T-cell (primary cell): ENCODE measurements around the gene AGMO. TPM values are rescaled to one million over a fixed set of nuclear protein-coding genes. Genes with fewer than 3 reads are reported as not detected.

ENCODE experiments used
- ATAC-seq, 4 experiments: fragments of 200-7000 bp in 3 of 4; fragments of 150-1000 bp in 1 of 4; cut with Tn5 transposase; replicated peaks in 1 of 4; 1 replicate in 3 of 4; 2 replicates in 1 of 4; pipeline ENCODE4 v1.10.0; 2021; ENCODE audit warnings: moderate library complexity in 3 of 4, mild to moderate bottlenecking in 2 of 4, moderate number of reproducible peaks in 1 of 4
- CTCF ChIA-PET, 2 donors: fragments of 300-600 bp; sonication (Branson Sonifier 250); formaldehyde crosslinking; loops; one replicate each; lab custom pipeline; 2022; ENCODE audit warnings: antibody characterized with exemption in 2 of 2; lab: Charles Lee
- POLR2A ChIA-PET, 2 donors: fragments of 300-600 bp; sonication (Branson Sonifier 250); formaldehyde crosslinking; loops; one replicate each; lab custom pipeline; 2022; ENCODE audit warnings: antibody characterized with exemption in 2 of 2; lab: Charles Lee
- DNase-seq, 35 experiments: peaks; one replicate each; pipeline versions ENCODE4 v3.0.0 to v3.0.0-alpha.2; 2013 to 2023
- H3K27ac ChIP-seq: one replicate; pipeline ENCODE4 v1.5.1; 2013; ENCODE audit warnings: low read length
- H3K27me3 ChIP-seq, 2 experiments: replicated peaks in 1 of 2; 1 replicate in 1 of 2; 2 replicates in 1 of 2; pipeline versions ENCODE4 v1.6.1 to v1.7.0; 2013; ENCODE audit warnings: low read length in 1 of 2, mixed read lengths in 1 of 2; ENCODE audit not compliant: control insufficient read depth in 2 of 2, insufficient read depth in 2 of 2; ENCODE audit errors: extremely low read depth in 1 of 2
- H3K36me3 ChIP-seq, 2 donors: 1 replicate in 1 of 2; 2 replicates in 1 of 2; pipeline versions ENCODE4 v1.6.1 to v1.7.0; 2013; ENCODE audit warnings: low read length in 1 of 2; ENCODE audit not compliant: control insufficient read depth in 2 of 2, insufficient read depth in 1 of 2; ENCODE audit errors: extremely low read depth in 1 of 2
- H3K4me1 ChIP-seq, 2 experiments: 1 replicate in 1 of 2; 2 replicates in 1 of 2; pipeline versions ENCODE4 v1.6.1 to v1.7.0; 2013; ENCODE audit warnings: low read length in 2 of 2, mixed read lengths in 1 of 2; ENCODE audit not compliant: insufficient read depth in 2 of 2, control insufficient read depth in 1 of 2; ENCODE audit errors: extremely low read depth in 1 of 2
- H3K4me3 ChIP-seq, 2 donors: 1 replicate in 1 of 2; 2 replicates in 1 of 2; pipeline versions ENCODE4 v1.5.1 to v1.7.0; 2013; ENCODE audit warnings: mild to moderate bottlenecking in 2 of 2, low read length in 1 of 2, moderate library complexity in 1 of 2; ENCODE audit not compliant: control insufficient read depth in 1 of 2; ENCODE audit errors: extremely low read depth in 1 of 2
- H3K9me3 ChIP-seq: 2 replicates; pipeline ENCODE4 v1.7.0; 2013
- H3K27ac Mint-ChIP-seq, 2 donors: one replicate each; pipeline ENCODE4 v1.8.0; 2020 to 2021; ENCODE audit warnings: mild to moderate bottlenecking in 2 of 2, mixed read lengths in 2 of 2
- H3K27me3 Mint-ChIP-seq, 2 donors: one replicate each; pipeline ENCODE4 v1.8.0; 2021 to 2022; ENCODE audit warnings: mixed read lengths in 2 of 2
- H3K36me3 Mint-ChIP-seq: one replicate; pipeline ENCODE4 v1.8.0; 2021; ENCODE audit warnings: mixed read lengths
- H3K4me1 Mint-ChIP-seq, 3 donors: one replicate each; pipeline ENCODE4 v1.8.0; 2020 to 2022; ENCODE audit warnings: mixed read lengths in 3 of 3, mild to moderate bottlenecking in 1 of 3
- H3K4me3 Mint-ChIP-seq, 3 donors: one replicate each; pipeline ENCODE4 v1.8.0; 2020 to 2022; ENCODE audit warnings: mild to moderate bottlenecking in 3 of 3, mixed read lengths in 3 of 3, moderate library complexity in 3 of 3
- H3K9me3 Mint-ChIP-seq, 3 donors: one replicate each; pipeline ENCODE4 v1.8.0; 2020 to 2022; ENCODE audit warnings: mixed read lengths in 3 of 3
- WGBS: methylation state at CpG from one replicate; pipeline ENCODE4 v1.1.5; 2013; ENCODE audit warnings: missing lambda C conversion rate; ENCODE audit not compliant: insufficient coverage; 5-methylcytosine and 5-hydroxymethylcytosine counted together
- total RNA-seq, 35 experiments: library from RNA in 6 of 35; stranded (reverse) in 6 of 35; fragments of 120-200 nt in 1 of 35; gene quantifications; one replicate each; pipeline versions ENCODE4 v1.2.1 to v1.2.4 and lab custom pipeline; 2013 to 2026

Gene AGMO
- total RNA-seq, 5 donors from 2014 or later (not counting 1 experiment from before 2014, with no cell fraction given), result not detected

- H3K4me3 ChIP-seq, result no peak overlapping the region
- Mint-ChIP-seq H3K27ac (no peak overlapping the region), H3K9me3 (peaks cover 3 to 16% (median 13%) of the 10 kb centered on the region in 3 donors), H3K4me1 (no peaks in the 10 kb centered on the region), H3K4me3 (no peak overlapping the region), H3K36me3 (no peaks in the 10 kb centered on the region), H3K27me3 (no peaks in the 10 kb centered on the region)
- ChIA-PET CTCF (no interaction called here), POLR2A (no interaction called here)
- ATAC-seq (no peak), DNase-seq (no peak)
- no peaks in the 10 kb centered on the region for H3K9me3 ChIP-seq
- no peaks in the 10 kb centered on the region for H3K27me3 ChIP-seq
- no peaks in the 10 kb centered on the region for H3K36me3 ChIP-seq
- no peak overlapping the region for H3K27ac ChIP-seq
- WGBS, result 0% methylated on average over 1 of the region's 4 CpGs
- H3K4me1 ChIP-seq, result no peaks in the 10 kb centered on the region
Observed at GRCh38 chr7:15407910-15408309, 153.9 kb downstream of the AGMO start.

GRCh38 chr7:15403751-15404150 is 158.1 kb downstream of the AGMO start:
- no peaks in the 10 kb centered on the region for H3K36me3 Mint-ChIP-seq
- ChIA-PET CTCF (no interaction called here), POLR2A (interaction anchor here in 1 of 2 donors (0.5 kb wide), 1 partner anchor 19 kb away, joined by 6 read pairs; no protein-coding TSS in a partner anchor)
- ATAC-seq, result no peak
- WGBS, result no CpG with 5 or more reads among the region's 2 CpGs
- Histone ChIP-seq H3K27ac (no peak overlapping the region), H3K4me1 (no peaks in the 10 kb centered on the region), H3K4me3 (no peak overlapping the region), H3K9me3 (no peaks in the 10 kb centered on the region), H3K36me3 (no peaks in the 10 kb centered on the region), H3K27me3 (no peaks in the 10 kb centered on the region)
- no peak for DNase-seq
- no peak overlapping the region for H3K27ac Mint-ChIP-seq
- H3K4me3 Mint-ChIP-seq, result no peak overlapping the region
- H3K4me1 Mint-ChIP-seq, result no peaks in the 10 kb centered on the region
- no peaks in the 10 kb centered on the region for H3K27me3 Mint-ChIP-seq
- H3K9me3 Mint-ChIP-seq, result peaks cover 0 to 17% (median 13%) of the 10 kb centered on the region in 3 donors

GRCh38 chr7:15403315-15403714 is 158.5 kb downstream of the AGMO start:
- Histone ChIP-seq H3K36me3 (no peaks in the 10 kb centered on the region), H3K4me1 (no peaks in the 10 kb centered on the region), H3K9me3 (no peaks in the 10 kb centered on the region), H3K27ac (no peak overlapping the region), H3K4me3 (no peak overlapping the region), H3K27me3 (no peaks in the 10 kb centered on the region)
- ChIA-PET POLR2A (no interaction called here), CTCF (no interaction called here)
- Mint-ChIP-seq H3K9me3 (peaks cover 0 to 12% (median 12%) of the 10 kb centered on the region in 3 donors), H3K27me3 (no peaks in the 10 kb centered on the region), H3K27ac (no peak overlapping the region), H3K4me3 (no peak overlapping the region), H3K4me1 (no peaks in the 10 kb centered on the region), H3K36me3 (no peaks in the 10 kb centered on the region)
- WGBS, result no CpG with 5 or more reads among the region's 1 CpG
- DNase-seq, result no peak
- no peak for ATAC-seq

GRCh38 chr7:15402436-15403136 is 159.2 kb downstream of the AGMO start:
- H3K9me3 Mint-ChIP-seq, result peaks cover 2 to 15% (median 8%) of the 10 kb centered on the region in 3 donors
- H3K4me3 Mint-ChIP-seq, result no peak overlapping the region

GRCh38 chr7:15400440-15400839 is 161.4 kb downstream of the AGMO start:
- no peak overlapping the region for H3K27ac Mint-ChIP-seq
- DNase-seq, result no peak
- H3K27me3 ChIP-seq, result no peaks in the 10 kb centered on the region
- no peak for ATAC-seq
- H3K4me1 Mint-ChIP-seq, result no peaks in the 10 kb centered on the region
- no peak overlapping the region for H3K4me3 ChIP-seq
- H3K36me3 ChIP-seq, result no peaks in the 10 kb centered on the region
- H3K27me3 Mint-ChIP-seq, result no peaks in the 10 kb centered on the region
- no peaks in the 10 kb centered on the region for H3K36me3 Mint-ChIP-seq
- ChIA-PET CTCF (no interaction called here), POLR2A (no interaction called here)
- peaks cover 7 to 28% (median 11%) of the 10 kb centered on the region in 3 donors for H3K9me3 Mint-ChIP-seq
- no peak overlapping the region for H3K27ac ChIP-seq
- H3K4me3 Mint-ChIP-seq, result no peak overlapping the region
- H3K9me3 ChIP-seq, result no peaks in the 10 kb centered on the region
- 52% methylated on average over 2 of the region's 3 CpGs for WGBS
- no peaks in the 10 kb centered on the region for H3K4me1 ChIP-seq

More at GRCh38 chr7:15402436-15403136, 159.2 kb downstream of the AGMO start:
- ATAC-seq (no peak), DNase-seq (no peak)
- no peaks in the 10 kb centered on the region for H3K27me3 Mint-ChIP-seq
- no peak overlapping the region for H3K4me3 ChIP-seq
- no CpG with 5 or more reads among the region's 2 CpGs for WGBS
- POLR2A ChIA-PET, result no interaction called here
- no peaks in the 10 kb centered on the region for H3K4me1 ChIP-seq
- CTCF ChIA-PET, result no interaction called here
- no peak overlapping the region for H3K27ac Mint-ChIP-seq
- H3K4me1 Mint-ChIP-seq, result no peaks in the 10 kb centered on the region
- no peaks in the 10 kb centered on the region for H3K27me3 ChIP-seq
- H3K36me3 ChIP-seq, result no peaks in the 10 kb centered on the region
- H3K27ac ChIP-seq, result no peak overlapping the region
- H3K9me3 ChIP-seq, result no peaks in the 10 kb centered on the region
- H3K36me3 Mint-ChIP-seq, result no peaks in the 10 kb centered on the region

GRCh38 chr7:15399441-15399840 is 162.4 kb downstream of the AGMO start:
- Mint-ChIP-seq H3K27me3 (no peaks in the 10 kb centered on the region), H3K36me3 (no peaks in the 10 kb centered on the region), H3K9me3 (peaks cover 7 to 30% (median 11%) of the 10 kb centered on the region in 3 donors), H3K4me1 (no peaks in the 10 kb centered on the region), H3K27ac (no peak overlapping the region), H3K4me3 (no peak overlapping the region)
- Histone ChIP-seq H3K4me1 (no peaks in the 10 kb centered on the region), H3K27ac (no peak overlapping the region), H3K4me3 (no peak overlapping the region), H3K36me3 (no peaks in the 10 kb centered on the region), H3K9me3 (no peaks in the 10 kb centered on the region), H3K27me3 (no peaks in the 10 kb centered on the region)
- WGBS, result no CpG with 5 or more reads among the region's 2 CpGs
- POLR2A ChIA-PET, result no interaction called here
- CTCF ChIA-PET, result no interaction called here
- DNase-seq (no peak), ATAC-seq (no peak)
